ENCODE measurements around the gene LVRN.

Gene LVRN

GRCh38 chr5:115961381-115962238 is 665 bp upstream of the LVRN start:
- no peak for DNase-seq (ENCODE audit: low spot score)

- DNase-seq (ENCODE audit: low spot score): no peak
Observed at GRCh38 chr5:115962565-115963402, 509 bp downstream of the LVRN start.

GRCh38 chr5:115963566-115963965 is 1.3 kb downstream of the LVRN start:
- DNase-seq (ENCODE audit: low spot score): no peak

GRCh38 chr5:115968770-115969169 is 6.5 kb downstream of the LVRN start:
- no peak for DNase-seq (ENCODE audit: low spot score)

GRCh38 chr5:115977096-115977495 is 14.8 kb downstream of the LVRN start:
- DNase-seq (ENCODE audit: low spot score): no peak

GRCh38 chr5:115977988-115978387 is 15.7 kb downstream of the LVRN start:
- DNase-seq (ENCODE audit: low spot score): no peak

GRCh38 chr5:115978779-115979178 is 16.5 kb downstream of the LVRN start:
- DNase-seq (ENCODE audit: low spot score): no peak

GRCh38 chr5:115979201-115980041 is 17.1 kb downstream of the LVRN start:
- DNase-seq (ENCODE audit: low spot score): no peak

GRCh38 chr5:115983519-115983918 is 21.2 kb downstream of the LVRN start:
- no peak for DNase-seq (ENCODE audit: low spot score)

GRCh38 chr5:115985802-115986757 is 23.8 kb downstream of the LVRN start:
- DNase-seq (ENCODE audit: low spot score): no peak

- DNase-seq (ENCODE audit: low spot score): no peak
Observed at GRCh38 chr5:115988002-115988401, 25.7 kb downstream of the LVRN start.

GRCh38 chr5:115992848-115993350 is 30.6 kb downstream of the LVRN start:
- no peak for DNase-seq (ENCODE audit: low spot score)

GRCh38 chr5:115995351-115995750 is 33.1 kb downstream of the LVRN start:
- no peak for DNase-seq (ENCODE audit: low spot score)

- DNase-seq (ENCODE audit: low spot score): no peak
Observed at GRCh38 chr5:116002116-116002906, 40.0 kb downstream of the LVRN start.

GRCh38 chr5:116004248-116004647 is 42.0 kb downstream of the LVRN start:
- DNase-seq (ENCODE audit: low spot score): no peak

GRCh38 chr5:116009806-116010205 is 47.5 kb downstream of the LVRN start:
- DNase-seq (ENCODE audit: low spot score): no peak

GRCh38 chr5:116011046-116011445 is 48.8 kb downstream of the LVRN start:
- DNase-seq (ENCODE audit: low spot score): no peak

GRCh38 chr5:116013207-116013785 is 51.0 kb downstream of the LVRN start:
- no peak for DNase-seq (ENCODE audit: low spot score)

GRCh38 chr5:116013936-116014335 is 51.7 kb downstream of the LVRN start:
- no peak for DNase-seq (ENCODE audit: low spot score)

GRCh38 chr5:116023619-116024018 is 61.3 kb downstream of the LVRN start:
- DNase-seq (ENCODE audit: low spot score): no peak
